SK-N-SH treated with all-trans-retinoic acid at 6 μM for 48 hours (cell line): ENCODE data around the gene RNF26.

Experiments
- ARNTL ChIP-seq: fragments of 450-650 bp; formaldehyde crosslinking; IDR thresholded peaks from 2 replicates; pipeline ENCODE4 v1.5.0; 2020; ENCODE audit warnings: low read depth, mild to moderate bottlenecking, moderate library complexity, borderline replicate concordance
- ESRRG ChIP-seq: fragments of 250-450 bp; sonication (Bioruptor Pico); IDR thresholded peaks from 2 replicates; pipeline ENCODE4 v1.6.1; 2021; ENCODE audit warnings: mild to moderate bottlenecking
- ZFP3 ChIP-seq: fragments of 250-450 bp; sonication (Bioruptor Pico); IDR thresholded peaks from 2 replicates; pipeline ENCODE4 v1.5.0; 2020; ENCODE audit warnings: mild to moderate bottlenecking, moderate library complexity
- ZFP30 ChIP-seq: fragments of 450-650 bp; formaldehyde crosslinking; IDR thresholded peaks from 2 replicates; pipeline ENCODE4 v1.5.0; 2022; ENCODE audit warnings: mild to moderate bottlenecking, moderate library complexity
- ZNF8 ChIP-seq: fragments of 450-650 bp; formaldehyde crosslinking; IDR thresholded peaks from 2 replicates; pipeline ENCODE4 v1.5.0; 2020; ENCODE audit warnings: mild to moderate bottlenecking, moderate library complexity
- TF ChIP-seq, protein P1 (sequence below): fragments of 250-450 bp; sonication (Bioruptor Pico); IDR thresholded peaks from 2 replicates; pipeline ENCODE4 v1.5.0; 2020; ENCODE audit warnings: mild to moderate bottlenecking, moderate library complexity
- TF ChIP-seq, protein P2 (sequence below): fragments of 250-450 bp; sonication (Bioruptor Pico); IDR thresholded peaks from 2 replicates; pipeline ENCODE4 v1.8.0; 2020; ENCODE audit warnings: mild to moderate bottlenecking, moderate library complexity, borderline replicate concordance

DNA sequence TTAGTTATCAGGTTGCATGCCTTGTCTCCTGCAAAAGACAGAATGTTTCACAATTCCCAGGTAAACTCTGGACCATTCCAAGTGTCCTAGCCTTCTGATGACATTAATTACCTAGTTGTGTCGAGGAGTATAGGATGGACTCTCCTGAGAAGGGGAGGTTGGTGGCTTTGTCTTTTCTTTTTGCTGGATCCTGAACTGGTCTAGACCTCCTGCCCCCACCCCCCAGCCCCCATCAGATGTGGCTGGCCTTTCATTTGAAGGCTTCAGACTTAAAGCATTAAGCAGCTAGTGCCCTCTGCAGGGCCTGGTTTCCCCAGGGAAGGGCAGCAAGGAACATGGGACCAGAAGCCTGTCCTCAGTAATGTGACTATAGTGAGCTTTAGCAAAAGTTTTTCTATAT, 27.1 kb upstream of the RNF26 start:
- TF ChIP-seq ZFP3 (CRISPR knock-in tag) (no peak), ZFP30 (CRISPR knock-in tag) (no peak), ESRRG (CRISPR knock-in tag) (no peak), ARNTL (CRISPR knock-in tag) (no peak), ZNF8 (no peak)
- TF ChIP-seq, protein P1, sequence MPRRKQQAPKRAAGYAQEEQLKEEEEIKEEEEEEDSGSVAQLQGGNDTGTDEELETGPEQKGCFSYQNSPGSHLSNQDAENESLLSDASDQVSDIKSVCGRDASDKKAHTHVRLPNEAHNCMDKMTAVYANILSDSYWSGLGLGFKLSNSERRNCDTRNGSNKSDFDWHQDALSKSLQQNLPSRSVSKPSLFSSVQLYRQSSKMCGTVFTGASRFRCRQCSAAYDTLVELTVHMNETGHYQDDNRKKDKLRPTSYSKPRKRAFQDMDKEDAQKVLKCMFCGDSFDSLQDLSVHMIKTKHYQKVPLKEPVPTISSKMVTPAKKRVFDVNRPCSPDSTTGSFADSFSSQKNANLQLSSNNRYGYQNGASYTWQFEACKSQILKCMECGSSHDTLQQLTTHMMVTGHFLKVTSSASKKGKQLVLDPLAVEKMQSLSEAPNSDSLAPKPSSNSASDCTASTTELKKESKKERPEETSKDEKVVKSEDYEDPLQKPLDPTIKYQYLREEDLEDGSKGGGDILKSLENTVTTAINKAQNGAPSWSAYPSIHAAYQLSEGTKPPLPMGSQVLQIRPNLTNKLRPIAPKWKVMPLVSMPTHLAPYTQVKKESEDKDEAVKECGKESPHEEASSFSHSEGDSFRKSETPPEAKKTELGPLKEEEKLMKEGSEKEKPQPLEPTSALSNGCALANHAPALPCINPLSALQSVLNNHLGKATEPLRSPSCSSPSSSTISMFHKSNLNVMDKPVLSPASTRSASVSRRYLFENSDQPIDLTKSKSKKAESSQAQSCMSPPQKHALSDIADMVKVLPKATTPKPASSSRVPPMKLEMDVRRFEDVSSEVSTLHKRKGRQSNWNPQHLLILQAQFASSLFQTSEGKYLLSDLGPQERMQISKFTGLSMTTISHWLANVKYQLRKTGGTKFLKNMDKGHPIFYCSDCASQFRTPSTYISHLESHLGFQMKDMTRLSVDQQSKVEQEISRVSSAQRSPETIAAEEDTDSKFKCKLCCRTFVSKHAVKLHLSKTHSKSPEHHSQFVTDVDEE (CRISPR knock-in tag), result no peak
- TF ChIP-seq, protein P2, sequence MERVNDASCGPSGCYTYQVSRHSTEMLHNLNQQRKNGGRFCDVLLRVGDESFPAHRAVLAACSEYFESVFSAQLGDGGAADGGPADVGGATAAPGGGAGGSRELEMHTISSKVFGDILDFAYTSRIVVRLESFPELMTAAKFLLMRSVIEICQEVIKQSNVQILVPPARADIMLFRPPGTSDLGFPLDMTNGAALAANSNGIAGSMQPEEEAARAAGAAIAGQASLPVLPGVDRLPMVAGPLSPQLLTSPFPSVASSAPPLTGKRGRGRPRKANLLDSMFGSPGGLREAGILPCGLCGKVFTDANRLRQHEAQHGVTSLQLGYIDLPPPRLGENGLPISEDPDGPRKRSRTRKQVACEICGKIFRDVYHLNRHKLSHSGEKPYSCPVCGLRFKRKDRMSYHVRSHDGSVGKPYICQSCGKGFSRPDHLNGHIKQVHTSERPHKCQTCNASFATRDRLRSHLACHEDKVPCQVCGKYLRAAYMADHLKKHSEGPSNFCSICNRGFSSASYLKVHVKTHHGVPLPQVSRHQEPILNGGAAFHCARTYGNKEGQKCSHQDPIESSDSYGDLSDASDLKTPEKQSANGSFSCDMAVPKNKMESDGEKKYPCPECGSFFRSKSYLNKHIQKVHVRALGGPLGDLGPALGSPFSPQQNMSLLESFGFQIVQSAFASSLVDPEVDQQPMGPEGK (CRISPR knock-in tag), result no peak
